ENCODE measurements around the gene VPS16. TPM values are rescaled to one million over a fixed set of nuclear protein-coding genes. Genes with fewer than 3 reads are reported as not detected.

The VPS16 gene
- total and polyA plus RNA-seq, 2 of the 13 experiments (the other 11 are each of a cell fraction or from before 2014, with no cell fraction given) = 34.2 to 35.4 TPM

DNA sequence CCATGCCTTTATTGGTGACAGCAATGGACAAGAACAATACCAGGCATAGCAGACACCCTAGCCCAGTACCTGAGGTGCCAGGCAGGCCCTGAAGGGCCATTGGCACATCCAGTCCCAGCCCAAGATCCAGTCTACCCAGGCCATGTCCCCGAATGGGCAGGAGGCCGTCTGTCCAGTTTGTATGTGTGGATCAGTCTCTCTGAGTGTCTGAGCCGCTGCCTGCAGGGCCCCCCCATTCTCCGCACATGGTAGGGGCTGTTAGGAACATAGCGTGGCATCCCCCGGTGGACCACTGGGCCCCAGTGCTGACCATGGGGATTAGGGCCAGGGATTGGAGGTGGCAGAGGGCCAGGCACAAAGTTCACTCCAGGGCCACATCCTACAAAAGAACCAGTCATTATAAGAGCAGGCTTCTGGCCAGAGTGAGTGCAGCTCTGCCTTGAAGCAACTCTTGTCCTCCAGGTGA, 5.2 kb upstream of the VPS16 start (continued):
- TF ChIP-seq, protein P1, sequence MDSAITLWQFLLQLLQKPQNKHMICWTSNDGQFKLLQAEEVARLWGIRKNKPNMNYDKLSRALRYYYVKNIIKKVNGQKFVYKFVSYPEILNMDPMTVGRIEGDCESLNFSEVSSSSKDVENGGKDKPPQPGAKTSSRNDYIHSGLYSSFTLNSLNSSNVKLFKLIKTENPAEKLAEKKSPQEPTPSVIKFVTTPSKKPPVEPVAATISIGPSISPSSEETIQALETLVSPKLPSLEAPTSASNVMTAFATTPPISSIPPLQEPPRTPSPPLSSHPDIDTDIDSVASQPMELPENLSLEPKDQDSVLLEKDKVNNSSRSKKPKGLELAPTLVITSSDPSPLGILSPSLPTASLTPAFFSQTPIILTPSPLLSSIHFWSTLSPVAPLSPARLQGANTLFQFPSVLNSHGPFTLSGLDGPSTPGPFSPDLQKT (CRISPR knock-in tag; IDR thresholded peaks at IDR 0.05; ENCODE audit: borderline replicate concordance) = no peak
- TF ChIP-seq NFIC (IDR thresholded peaks at IDR 0.05; ENCODE audit: low read length) (no peak), NPAS2 (CRISPR knock-in tag; IDR thresholded peaks at IDR 0.05; ENCODE audit: borderline replicate concordance) (no peak), NCOA5 (CRISPR knock-in tag; IDR thresholded peaks at IDR 0.05) (no peak), ZNF598 (CRISPR knock-in tag; IDR thresholded peaks at IDR 0.05; ENCODE audit: borderline replicate concordance) (no peak), ZSCAN29 (CRISPR knock-in tag; conservative IDR thresholded peaks at IDR 0.05) (no peak), SMAD9 (CRISPR knock-in tag; IDR thresholded peaks at IDR 0.05) (no peak), ZBTB7A (CRISPR knock-in tag; IDR thresholded peaks at IDR 0.05) (0 out of 2 replicates have a peak, but pooled peaks have one; percentile 29), ZBTB38 (CRISPR knock-in tag; IDR thresholded peaks at IDR 0.05) (0 out of 2 replicates have a peak, but pooled peaks have one; percentile 39), ZNF136 (CRISPR knock-in tag; IDR thresholded peaks at IDR 0.05; ENCODE audit: low read depth) (no peak), JUN (CRISPR knock-in tag; IDR thresholded peaks at IDR 0.05) (0 out of 2 replicates have a peak, but pooled peaks have one; percentile 22), ARNTL (CRISPR knock-in tag; IDR thresholded peaks at IDR 0.05) (no peak), ZEB1 (IDR thresholded peaks at IDR 0.05; ENCODE audit: insufficient replicate concordance, low read depth) (no peak), JUND (CRISPR knock-in tag; IDR thresholded peaks at IDR 0.05) (0 out of 2 replicates have a peak, but pooled peaks have one; percentile 24), MLLT10 (CRISPR knock-in tag; IDR thresholded peaks at IDR 0.05) (no peak), KDM5A (IDR thresholded peaks at IDR 0.05; ENCODE audit: borderline replicate concordance, low read length) (no peak), REL (CRISPR knock-in tag; conservative IDR thresholded peaks at IDR 0.05) (no peak), MTA1 (CRISPR knock-in tag; IDR thresholded peaks at IDR 0.05; ENCODE audit: borderline replicate concordance) (peak; percentile 70; the same call in 1 of the 2 replicates), ZNF629 (CRISPR knock-in tag; conservative IDR thresholded peaks at IDR 0.05) (no peak)
- TF ChIP-seq, protein P2, sequence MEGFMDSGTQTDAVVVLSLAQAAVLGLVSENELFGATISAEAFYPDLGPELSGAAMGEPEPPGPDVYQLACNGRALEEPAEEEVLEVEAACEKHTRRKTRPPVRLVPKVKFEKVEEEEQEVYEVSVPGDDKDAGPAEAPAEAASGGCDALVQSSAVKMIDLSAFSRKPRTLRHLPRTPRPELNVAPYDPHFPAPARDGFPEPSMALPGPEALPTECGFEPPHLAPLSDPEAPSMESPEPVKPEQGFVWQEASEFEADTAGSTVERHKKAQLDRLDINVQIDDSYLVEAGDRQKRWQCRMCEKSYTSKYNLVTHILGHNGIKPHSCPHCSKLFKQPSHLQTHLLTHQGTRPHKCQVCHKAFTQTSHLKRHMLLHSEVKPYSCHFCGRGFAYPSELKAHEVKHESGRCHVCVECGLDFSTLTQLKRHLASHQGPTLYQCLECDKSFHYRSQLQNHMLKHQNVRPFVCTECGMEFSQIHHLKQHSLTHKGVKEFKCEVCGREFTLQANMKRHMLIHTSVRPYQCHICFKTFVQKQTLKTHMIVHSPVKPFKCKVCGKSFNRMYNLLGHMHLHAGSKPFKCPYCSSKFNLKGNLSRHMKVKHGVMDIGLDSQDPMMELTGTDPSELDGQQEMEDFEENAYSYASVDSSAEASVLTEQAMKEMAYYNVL (CRISPR knock-in tag; IDR thresholded peaks at IDR 0.05; ENCODE audit: borderline replicate concordance) = no peak
- TF ChIP-seq, protein P3, sequence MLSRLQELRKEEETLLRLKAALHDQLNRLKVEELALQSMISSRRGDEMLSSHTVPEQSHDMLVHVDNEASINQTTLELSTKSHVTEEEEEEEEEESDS (CRISPR knock-in tag; IDR thresholded peaks at IDR 0.05; ENCODE audit: borderline replicate concordance) = no peak
- TF ChIP-seq, protein P4, sequence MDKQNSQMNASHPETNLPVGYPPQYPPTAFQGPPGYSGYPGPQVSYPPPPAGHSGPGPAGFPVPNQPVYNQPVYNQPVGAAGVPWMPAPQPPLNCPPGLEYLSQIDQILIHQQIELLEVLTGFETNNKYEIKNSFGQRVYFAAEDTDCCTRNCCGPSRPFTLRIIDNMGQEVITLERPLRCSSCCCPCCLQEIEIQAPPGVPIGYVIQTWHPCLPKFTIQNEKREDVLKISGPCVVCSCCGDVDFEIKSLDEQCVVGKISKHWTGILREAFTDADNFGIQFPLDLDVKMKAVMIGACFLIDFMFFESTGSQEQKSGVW (CRISPR knock-in tag; IDR thresholded peaks at IDR 0.05; ENCODE audit: borderline replicate concordance) = no peak
- TF ChIP-seq, protein P5, sequence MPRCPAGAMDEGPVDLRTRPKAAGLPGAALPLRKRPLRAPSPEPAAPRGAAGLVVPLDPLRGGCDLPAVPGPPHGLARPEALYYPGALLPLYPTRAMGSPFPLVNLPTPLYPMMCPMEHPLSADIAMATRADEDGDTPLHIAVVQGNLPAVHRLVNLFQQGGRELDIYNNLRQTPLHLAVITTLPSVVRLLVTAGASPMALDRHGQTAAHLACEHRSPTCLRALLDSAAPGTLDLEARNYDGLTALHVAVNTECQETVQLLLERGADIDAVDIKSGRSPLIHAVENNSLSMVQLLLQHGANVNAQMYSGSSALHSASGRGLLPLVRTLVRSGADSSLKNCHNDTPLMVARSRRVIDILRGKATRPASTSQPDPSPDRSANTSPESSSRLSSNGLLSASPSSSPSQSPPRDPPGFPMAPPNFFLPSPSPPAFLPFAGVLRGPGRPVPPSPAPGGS (CRISPR knock-in tag; IDR thresholded peaks at IDR 0.05) = no peak
- TF ChIP-seq, protein P6, sequence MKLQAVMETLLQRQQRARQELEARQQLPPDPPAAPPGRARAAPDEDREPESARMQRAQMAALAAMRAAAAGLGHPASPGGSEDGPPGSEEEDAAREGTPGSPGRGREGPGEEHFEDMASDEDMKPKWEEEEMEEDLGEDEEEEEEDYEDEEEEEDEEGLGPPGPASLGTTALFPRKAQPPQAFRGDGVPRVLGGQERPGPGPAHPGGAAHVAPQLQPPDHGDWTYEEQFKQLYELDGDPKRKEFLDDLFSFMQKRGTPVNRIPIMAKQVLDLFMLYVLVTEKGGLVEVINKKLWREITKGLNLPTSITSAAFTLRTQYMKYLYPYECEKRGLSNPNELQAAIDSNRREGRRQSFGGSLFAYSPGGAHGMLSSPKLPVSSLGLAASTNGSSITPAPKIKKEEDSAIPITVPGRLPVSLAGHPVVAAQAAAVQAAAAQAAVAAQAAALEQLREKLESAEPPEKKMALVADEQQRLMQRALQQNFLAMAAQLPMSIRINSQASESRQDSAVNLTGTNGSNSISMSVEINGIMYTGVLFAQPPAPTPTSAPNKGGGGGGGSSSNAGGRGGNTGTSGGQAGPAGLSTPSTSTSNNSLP (IDR thresholded peaks at IDR 0.05; ENCODE audit: low read depth, low read length) = no peak

Measured in HepG2 (cell line).